Neuronal stem cell (in vitro differentiated cells): ENCODE data around the gene BTBD9.

Experiments used
- DNase-seq: peaks from one replicate; pipeline ENCODE4 v3.0.0-alpha.2; 2013; ENCODE audit warnings: low spot score
- H2AFZ ChIP-seq: one replicate; pipeline ENCODE4 v1.6.1; 2013; ENCODE audit warnings: mild to moderate bottlenecking, low read length, inconsistent platforms
- H2AK5ac ChIP-seq: 2 replicates; pipeline ENCODE4 v1.6.1; 2013; ENCODE audit warnings: low read depth, mild to moderate bottlenecking, inconsistent platforms, low read length, moderate library complexity, mixed read lengths
- H2BK120ac ChIP-seq: 2 replicates; pipeline ENCODE4 v1.6.1; 2013; ENCODE audit warnings: low read depth, mild to moderate bottlenecking, inconsistent platforms, low read length, moderate library complexity, mixed read lengths
- H2BK12ac ChIP-seq: one replicate; pipeline ENCODE4 v1.6.1; 2013; ENCODE audit warnings: low read length, inconsistent platforms
- H2BK15ac ChIP-seq: 2 replicates; pipeline ENCODE4 v1.6.1; 2013; ENCODE audit warnings: mild to moderate bottlenecking, low read length, inconsistent platforms, mixed read lengths
- H2BK5ac ChIP-seq: one replicate; pipeline ENCODE4 v1.6.1; 2013; ENCODE audit warnings: inconsistent platforms, mild to moderate bottlenecking, low read length, moderate library complexity
- H3K14ac ChIP-seq: one replicate; pipeline ENCODE4 v1.6.1; 2013; ENCODE audit warnings: low read length, inconsistent platforms
- H3K18ac ChIP-seq: 2 replicates; pipeline ENCODE4 v1.6.1; 2013; ENCODE audit warnings: low read length, inconsistent platforms
- H3K23ac ChIP-seq: 2 replicates; pipeline ENCODE4 v1.6.1; 2013; ENCODE audit warnings: low read depth, mild to moderate bottlenecking, mixed read lengths, low read length, inconsistent platforms; ENCODE audit not compliant: poor library complexity
- H3K27ac ChIP-seq: replicated peaks from 3 replicates; pipeline ENCODE4 v1.5.1; 2013; ENCODE audit warnings: low read length, inconsistent platforms
- H3K27me3 ChIP-seq, 3 experiments: 2 replicates each; pipeline ENCODE4 v1.6.1; 2013; ENCODE audit warnings: low read length in 3 of 3, mild to moderate bottlenecking in 2 of 3, inconsistent platforms in 1 of 3, low read depth in 1 of 3, mixed read lengths in 1 of 3, moderate library complexity in 1 of 3; ENCODE audit not compliant: control insufficient read depth in 3 of 3, insufficient read depth in 3 of 3
- H3K36me3 ChIP-seq, 2 donors: replicated peaks in 1 of 2; 2 replicates each; pipeline ENCODE4 v1.6.1; 2013; ENCODE audit warnings: low read length in 2 of 2; ENCODE audit not compliant: control insufficient read depth in 2 of 2, insufficient read depth in 2 of 2
- H3K4ac ChIP-seq: 2 replicates; pipeline ENCODE4 v1.6.1; 2013; ENCODE audit warnings: inconsistent platforms, mild to moderate bottlenecking, low read length, moderate library complexity
- H3K4me1 ChIP-seq, 2 donors: 1 replicate in 1 of 2; 2 replicates in 1 of 2; pipeline ENCODE4 v1.6.1; 2013; ENCODE audit warnings: low read length in 2 of 2, low read depth in 1 of 2; ENCODE audit not compliant: control insufficient read depth in 2 of 2, insufficient read depth in 1 of 2
- H3K4me2 ChIP-seq: one replicate; pipeline ENCODE4 v1.6.1; 2013; ENCODE audit warnings: mild to moderate bottlenecking, low read length, inconsistent platforms; ENCODE audit not compliant: insufficient read depth, poor library complexity, severe bottlenecking
- H3K4me3 ChIP-seq, 2 donors: 2 replicates each; pipeline ENCODE4 v1.5.1; 2013; ENCODE audit warnings: low read length in 2 of 2, mild to moderate bottlenecking in 2 of 2, inconsistent platforms in 1 of 2, moderate library complexity in 1 of 2
- H3K79me1 ChIP-seq: one replicate; pipeline ENCODE4 v1.6.1; 2013; ENCODE audit warnings: low read depth, mild to moderate bottlenecking, inconsistent platforms, low read length, moderate library complexity
- H3K9ac ChIP-seq: one replicate; pipeline ENCODE4 v1.6.1; 2013; ENCODE audit warnings: mild to moderate bottlenecking, low read depth, low read length, inconsistent platforms; ENCODE audit not compliant: poor library complexity
- H3K9me3 ChIP-seq, 2 donors: replicated peaks in 1 of 2; 2 replicates each; pipeline versions ENCODE3 to v1.6.1; 2013; ENCODE audit warnings: low read length in 2 of 2, mild to moderate bottlenecking in 2 of 2, inconsistent platforms in 1 of 2, low read depth in 1 of 2, mixed read lengths in 1 of 2, moderate library complexity in 1 of 2; ENCODE audit not compliant: control insufficient read depth in 2 of 2, insufficient read depth in 1 of 2
- H4K8ac ChIP-seq: one replicate; pipeline ENCODE4 v1.6.1; 2013; ENCODE audit warnings: low read depth, mild to moderate bottlenecking, inconsistent platforms, low read length, moderate library complexity
- H4K91ac ChIP-seq: one replicate; pipeline ENCODE4 v1.6.1; 2013; ENCODE audit warnings: low read length, low read depth, mild to moderate bottlenecking, inconsistent platforms; ENCODE audit not compliant: poor library complexity
- WGBS, 2 donors: extraction: QIAGEN DNeasy Blood & Tissue Kit; methylation state at CpG; one replicate each; pipeline ENCODE4 v1.1.7; 2013; ENCODE audit warnings: missing lambda C conversion rate in 2 of 2, mixed read lengths in 1 of 2; ENCODE audit not compliant: insufficient read length in 2 of 2, insufficient replicate concordance in 1 of 2; ENCODE audit errors: extremely low coverage in 2 of 2; 5-methylcytosine and 5-hydroxymethylcytosine counted together

Gene BTBD9

GRCh38 chr6:38266921-38267354, 372.8 kb downstream of the BTBD9 start:
- Histone ChIP-seq H3K27me3 (no peaks in the 10 kb centered on the region), H3K4me1 (peaks cover 38 to 61% of the 10 kb centered on the region in 2 donors), H3K4me2 (no peak overlapping the region), H2BK120ac (no peak overlapping the region), H2AK5ac (no peak overlapping the region), H3K27ac (no peak overlapping the region), H2BK5ac (no peak overlapping the region), H3K79me1 (no peaks in the 10 kb centered on the region), H3K4ac (no peak overlapping the region), H3K18ac (no peak overlapping the region), H2AFZ (no peak overlapping the region), H3K9ac (no peak overlapping the region), H2BK15ac (no peak overlapping the region), H3K36me3 (no peaks in the 10 kb centered on the region), H3K14ac (no peak overlapping the region), H3K23ac (no peak overlapping the region), H4K8ac (no peak overlapping the region), H3K4me3 (no peak overlapping the region), H4K91ac (no peak overlapping the region), H2BK12ac (no peak overlapping the region), H3K9me3 (no peaks in the 10 kb centered on the region)
- DNase-seq = no peak
- no CpG with 5 or more reads among the region's 7 CpGs for WGBS, 2 donors

- no peak overlapping the region for H4K8ac ChIP-seq
Observed at GRCh38 chr6:38264605-38265004, 375.1 kb downstream of the BTBD9 start.

GRCh38 chr6:38262609-38263008, 377.1 kb downstream of the BTBD9 start:
- Histone ChIP-seq H2BK12ac (no peak overlapping the region), H3K4me1 (peaks cover 25 to 28% of the 10 kb centered on the region in 2 donors), H3K79me1 (no peaks in the 10 kb centered on the region), H3K9me3 (no peaks in the 10 kb centered on the region), H3K14ac (no peak overlapping the region), H2BK15ac (no peak overlapping the region), H3K18ac (no peak overlapping the region), H3K4me2 (no peak overlapping the region), H3K23ac (no peak overlapping the region), H4K91ac (no peak overlapping the region), H3K27ac (peak overlapping the region; percentile 79), H3K36me3 (no peaks in the 10 kb centered on the region), H4K8ac (no peak overlapping the region), H3K9ac (no peak overlapping the region), H3K4me3 (no peak overlapping the region), H3K27me3 (no peaks in the 10 kb centered on the region), H3K4ac (no peak overlapping the region), H2AK5ac (no peak overlapping the region), H2BK5ac (no peak overlapping the region), H2AFZ (peak overlapping the region; percentile 67), H2BK120ac (no peak overlapping the region)
- DNase-seq = no peak
- no CpG with 5 or more reads among the region's 2 CpGs for WGBS, 2 donors

More at GRCh38 chr6:38264605-38265004, 375.1 kb downstream of the BTBD9 start:
- no peak overlapping the region for H3K14ac ChIP-seq
- no peak overlapping the region for H2BK5ac ChIP-seq
- H3K4me2 ChIP-seq = no peak overlapping the region
- no peaks in the 10 kb centered on the region for H3K79me1 ChIP-seq
- no peak overlapping the region for H2BK15ac ChIP-seq
- H3K18ac ChIP-seq = no peak overlapping the region
- no peak overlapping the region for H2BK120ac ChIP-seq
- no peaks in the 10 kb centered on the region for H3K9me3 ChIP-seq
- peak overlapping the region; percentile 36 for H2AFZ ChIP-seq
- no peaks in the 10 kb centered on the region for H3K27me3 ChIP-seq
- H3K4ac ChIP-seq = no peak overlapping the region
- H2BK12ac ChIP-seq = no peak overlapping the region
- H4K91ac ChIP-seq = no peak overlapping the region
- no peak for DNase-seq
- peaks cover 34 to 45% of the 10 kb centered on the region in 2 donors for H3K4me1 ChIP-seq
- no peak overlapping the region for H3K9ac ChIP-seq
- no peak overlapping the region for H3K23ac ChIP-seq
- H3K4me3 ChIP-seq = no peak overlapping the region
- H3K27ac ChIP-seq = peak overlapping the region; percentile 48
- no CpG with 5 or more reads among the region's 8 CpGs for WGBS, 2 donors
- no peak overlapping the region for H2AK5ac ChIP-seq
- no peaks in the 10 kb centered on the region for H3K36me3 ChIP-seq

GRCh38 chr6:38262026-38262425, 377.7 kb downstream of the BTBD9 start:
- Histone ChIP-seq H3K23ac (no peak overlapping the region), H3K9me3 (no peaks in the 10 kb centered on the region), H2AK5ac (no peak overlapping the region), H3K4ac (no peak overlapping the region), H3K4me1 (peaks cover 23 to 28% of the 10 kb centered on the region in 2 donors), H3K9ac (no peak overlapping the region), H2BK12ac (no peak overlapping the region), H3K4me3 (peak overlapping the region in 1 of 2 donors; percentile 3), H3K14ac (no peak overlapping the region), H3K36me3 (no peaks in the 10 kb centered on the region), H3K27ac (peak overlapping the region; percentile 79), H3K79me1 (no peaks in the 10 kb centered on the region), H3K4me2 (no peak overlapping the region), H2BK120ac (no peak overlapping the region), H2BK5ac (no peak overlapping the region), H2AFZ (peak overlapping the region; percentile 67), H4K8ac (no peak overlapping the region), H3K27me3 (no peaks in the 10 kb centered on the region), H4K91ac (no peak overlapping the region), H3K18ac (no peak overlapping the region), H2BK15ac (no peak overlapping the region)
- no CpG with 5 or more reads among the region's 1 CpG for WGBS, 2 donors
- peak; percentile 35 for DNase-seq
